IMR-90 (cell line): Measurements from ENCODE around the gene NDUFV3. TPM values are rescaled to one million over a fixed set of nuclear protein-coding genes. Genes with fewer than 3 reads are reported as not detected.
A peak's percentile ranks its signal among the peaks of the same experiment; 100 is the strongest.

ENCODE experiments used
- ATAC-seq: fragments of 200-7000 bp; cut with Tn5 transposase; 2 replicates; pipeline ENCODE4 v1.9.1; 2020; ENCODE audit warnings: low read depth, mild to moderate bottlenecking, moderate library complexity
- BruUV-seq: library from RNA; stranded (reverse); fragments of 400-500 nt; replicated peaks from 2 replicates; lab custom pipeline; 2021; lab: Mats Ljungman, UMichigan
- CTCF ChIA-PET: fragments of 300-600 bp; formaldehyde crosslinking; extraction: SDS; loops from one replicate; lab custom pipeline; 2021; ENCODE audit warnings: antibody characterized with exemption; lab: Yijun Ruan, JAX
- POLR2A ChIA-PET: fragments of 300-600 bp; sonication (Branson Sonifier 250); formaldehyde crosslinking; loops from one replicate; lab custom pipeline; 2022; ENCODE audit warnings: antibody characterized with exemption; ENCODE audit not compliant: unreplicated experiment; lab: Charles Lee
- DNase-seq: peaks from one replicate; pipeline ENCODE4 v3.0.0; 2013
- H2AFZ ChIP-seq: replicated peaks from 2 replicates; pipeline ENCODE3; 2013; ENCODE audit warnings: low read length, mild to moderate bottlenecking; ENCODE audit not compliant: poor library complexity
- H2AK5ac ChIP-seq: 2 replicates; pipeline ENCODE4 v1.6.1; 2013; ENCODE audit warnings: low read depth, low read length, inconsistent platforms
- H2AK9ac ChIP-seq: replicated peaks from 2 replicates; pipeline ENCODE3; 2013; ENCODE audit warnings: mild to moderate bottlenecking, low read depth, low read length, moderate library complexity; ENCODE audit not compliant: poor library complexity
- H2BK120ac ChIP-seq: 2 replicates; pipeline ENCODE4 v1.6.1; 2013; ENCODE audit warnings: low read depth, low read length, inconsistent platforms
- H2BK15ac ChIP-seq: 3 replicates; pipeline ENCODE4 v1.6.1; 2013; ENCODE audit warnings: low read depth, low read length, inconsistent platforms
- H2BK20ac ChIP-seq: 2 replicates; pipeline ENCODE4 v1.6.1; 2013; ENCODE audit warnings: low read depth, mild to moderate bottlenecking, inconsistent platforms, low read length, moderate library complexity
- H2BK5ac ChIP-seq: 2 replicates; pipeline ENCODE4 v1.6.1; 2013; ENCODE audit warnings: mild to moderate bottlenecking, low read depth, low read length, inconsistent platforms; ENCODE audit not compliant: poor library complexity, severe bottlenecking
- H3K14ac ChIP-seq: replicated peaks from 2 replicates; pipeline ENCODE4 v1.6.1; 2013; ENCODE audit warnings: low read depth, low read length, inconsistent platforms
- H3K18ac ChIP-seq: 2 replicates; pipeline ENCODE4 v1.6.1; 2013; ENCODE audit warnings: low read depth, low read length, control low read depth
- H3K23ac ChIP-seq: 2 replicates; pipeline ENCODE4 v1.6.1; 2013; ENCODE audit warnings: low read depth, low read length, inconsistent platforms
- H3K27ac ChIP-seq: 2 replicates; pipeline ENCODE4 v1.5.1; 2013; ENCODE audit warnings: mild to moderate bottlenecking, control low read depth, low read length; ENCODE audit not compliant: insufficient read depth
- H3K27me3 ChIP-seq: 2 replicates; pipeline ENCODE4 v1.6.1; 2013; ENCODE audit warnings: low read length; ENCODE audit not compliant: control insufficient read depth, insufficient read depth
- H3K36me3 ChIP-seq: 2 replicates; pipeline ENCODE4 v1.6.1; 2013; ENCODE audit warnings: low read length, mixed read lengths; ENCODE audit not compliant: control insufficient read depth, insufficient read depth
- H3K4ac ChIP-seq: 2 replicates; pipeline ENCODE4 v1.6.1; 2013; ENCODE audit warnings: low read depth, low read length, inconsistent platforms
- H3K4me1 ChIP-seq: 2 replicates; pipeline ENCODE4 v1.6.1; 2013; ENCODE audit warnings: low read length, mixed read lengths; ENCODE audit not compliant: control insufficient read depth, insufficient read depth
- H3K4me2 ChIP-seq: 2 replicates; pipeline ENCODE4 v1.6.1; 2013; ENCODE audit warnings: low read depth, mild to moderate bottlenecking, control low read depth, low read length, moderate library complexity
- H3K4me3 ChIP-seq: 2 replicates; pipeline ENCODE4 v1.5.1; 2013; ENCODE audit warnings: low read depth, mild to moderate bottlenecking, control low read depth, low read length, moderate library complexity; ENCODE audit not compliant: insufficient read depth
- H3K56ac ChIP-seq: 2 replicates; pipeline ENCODE4 v1.6.1; 2013; ENCODE audit warnings: low read length, inconsistent platforms; ENCODE audit not compliant: insufficient read depth; ENCODE audit errors: extremely low read depth
- H3K79me1 ChIP-seq, 2 experiments: 2 replicates each; pipeline ENCODE4 v1.6.1; 2013; ENCODE audit warnings: low read length in 2 of 2, inconsistent platforms in 1 of 2, low read depth in 1 of 2
- H3K9ac ChIP-seq: 2 replicates; pipeline ENCODE4 v1.6.1; 2013; ENCODE audit warnings: low read depth, low read length, control low read depth
- H3K9me1 ChIP-seq: 2 replicates; pipeline ENCODE4 v1.6.1; 2013; ENCODE audit warnings: low read length, inconsistent platforms; ENCODE audit not compliant: insufficient read depth
- H3K9me3 ChIP-seq: 2 replicates; pipeline ENCODE4 v1.6.1; 2013; ENCODE audit warnings: low read length; ENCODE audit not compliant: control insufficient read depth, insufficient read depth
- H4K20me1 ChIP-seq: 2 replicates; pipeline ENCODE4 v1.6.1; 2013; ENCODE audit warnings: low read length, inconsistent platforms; ENCODE audit not compliant: insufficient read depth
- H4K5ac ChIP-seq: 2 replicates; pipeline ENCODE4 v1.6.1; 2013; ENCODE audit warnings: mild to moderate bottlenecking, low read depth, low read length, control low read depth
- H4K8ac ChIP-seq, 2 experiments: 2 replicates each; pipeline ENCODE4 v1.6.1; 2013; ENCODE audit warnings: low read depth in 2 of 2, low read length in 2 of 2, control low read depth in 1 of 2, inconsistent platforms in 1 of 2
- H4K91ac ChIP-seq: 2 replicates; pipeline ENCODE4 v1.6.1; 2013; ENCODE audit warnings: low read depth, low read length, inconsistent platforms; ENCODE audit not compliant: insufficient read depth
- BHLHE40 ChIP-seq: fragments of 150-350 bp; IDR thresholded peaks from 2 replicates; pipeline ENCODE4 v1.6.1; 2016; ENCODE audit warnings: mild to moderate bottlenecking, low read depth, low read length
- CEBPB ChIP-seq: IDR thresholded peaks from 2 replicates; pipeline ENCODE4 v1.6.1; 2012; ENCODE audit warnings: low read depth, low read length, improper control_type of control experiment
- CHD1 ChIP-seq: IDR thresholded peaks from 2 replicates; pipeline ENCODE4 v1.6.1; 2012; ENCODE audit warnings: low read depth, low read length, improper control_type of control experiment
- FOS ChIP-seq: fragments of 150-350 bp; IDR thresholded peaks from 2 replicates; pipeline ENCODE4 v1.6.1; 2016; ENCODE audit warnings: low read depth, low read length
- MAFK ChIP-seq: IDR thresholded peaks from 2 replicates; pipeline ENCODE4 v1.6.1; 2012; ENCODE audit warnings: low read depth, low read length, improper control_type of control experiment
- MAZ ChIP-seq: IDR thresholded peaks from 2 replicates; pipeline ENCODE4 v1.6.1; 2012; ENCODE audit warnings: low read depth, mild to moderate bottlenecking, low read length, improper control_type of control experiment, moderate library complexity, borderline replicate concordance
- NFE2L2 ChIP-seq: fragments of 150-350 bp; IDR thresholded peaks from 2 replicates; pipeline ENCODE4 v1.6.1; 2016; ENCODE audit warnings: low read depth, mild to moderate bottlenecking, low read length
- RFX5 ChIP-seq: IDR thresholded peaks from 2 replicates; pipeline ENCODE4 v1.8.0; 2012; ENCODE audit warnings: low read depth, mild to moderate bottlenecking, low read length, moderate library complexity
- SMC3 ChIP-seq: fragments of 150-350 bp; IDR thresholded peaks from 2 replicates; pipeline ENCODE4 v1.6.1; 2016; ENCODE audit warnings: low read depth, mild to moderate bottlenecking, antibody characterized with exemption, low read length, moderate library complexity
- WGBS, 2 experiments: methylation state at CpG; one replicate each; pipeline versions ENCODE4 v1.1.5 to v1.1.7; 2013; ENCODE audit warnings: missing lambda C conversion rate in 2 of 2; ENCODE audit not compliant: insufficient read length in 1 of 2; ENCODE audit errors: extremely low coverage in 2 of 2; 5-methylcytosine and 5-hydroxymethylcytosine counted together
- dilution Hi-C: fragments of 300-500 bp; cut with HindIII; formaldehyde crosslinking; loops from one replicate; pipeline ENCODE4 v1.14.3; 2018; ENCODE audit warnings: low sequenced_read_pairs; ENCODE audit not compliant: unreplicated experiment
- in situ Hi-C: fragments of 300-500 bp; cut with MboI; formaldehyde crosslinking; loops from 3 replicates; pipeline ENCODE4 v1.14.3; 2019; ENCODE audit warnings: low sequenced_read_pairs, inconsistent platforms, mixed read lengths
- intact Hi-C: fragments of 100-400 bp; cut with micrococcal nuclease; formaldehyde crosslinking; loops from 2 replicates; pipeline ENCODE4 v1.10.0; 2022
- polyA plus RNA-seq, 3 experiments: library from polyadenylated mRNA; depleted of rRNA; stranded (reverse); fragments of >200 nt; gene quantifications; 2 replicates each; pipeline ENCODE4 v1.2.3, GENCODE V29; 2012; ENCODE audit warnings: low replicate concordance in 1 of 3
- total RNA-seq: library from RNA; depleted of rRNA; stranded (reverse); fragments of >200 nt; gene quantifications from 2 replicates; pipeline ENCODE4 v1.2.3, GENCODE V29; 2012
- TF ChIP-seq, protein P1 (sequence below): conservative IDR thresholded peaks from 2 replicates; pipeline ENCODE4 v1.5.1; 2012; ENCODE audit warnings: mild to moderate bottlenecking, low read depth, low read length, improper control_type of control experiment

The NDUFV3 gene
- total and polyA plus RNA-seq, 2 of the 4 experiments (the other 2 are of a cell fraction), result 38.5 to 55.6 TPM

GRCh38 chr21:42956824-42957630 lies 63.9 kb downstream of the NDUFV3 start:
- POLR2A ChIA-PET, result no interaction called here
- Histone ChIP-seq H3K4me2 (no peak overlapping the region), H2AK5ac (no peak overlapping the region), H3K9ac (no peak overlapping the region), H3K18ac (no peak overlapping the region), H4K5ac (peak overlapping the region; percentile 54; the same call in 1 of the 2 replicates), H3K56ac (no peak overlapping the region), H4K20me1 (no peaks in the 10 kb centered on the region), H3K36me3 (no peaks in the 10 kb centered on the region), H3K4me1 (0 out of 2 replicates have a peak, but pooled peaks cover 2% of the 10 kb centered on the region), H3K14ac (no peak overlapping the region), H3K4me3 (no peak overlapping the region), H2BK15ac (no peak overlapping the region), H3K23ac (no peak overlapping the region), H2BK20ac (no peak overlapping the region), H2BK5ac (no peak overlapping the region), H3K27me3 (no peaks in the 10 kb centered on the region), H4K8ac (no peak overlapping the region), H3K27ac (no peak overlapping the region), H3K9me1 (no peaks in the 10 kb centered on the region), H2AFZ (no peak overlapping the region), H2AK9ac (no peak overlapping the region), H4K91ac (no peak overlapping the region; the same call in 1 of the 2 replicates), H2BK120ac (no peak overlapping the region), H3K79me1 (no peaks in the 10 kb centered on the region), H3K9me3 (no peaks in the 10 kb centered on the region), H3K4ac (no peak overlapping the region)
- intact Hi-C loops (no loop called here), dilution Hi-C loops (no loop called here), in situ Hi-C loops (no loop called here)
- DNase-seq (no peak), ATAC-seq (no peak)
- TF ChIP-seq MAFK (no peak), BHLHE40 (no peak), RFX5 (no peak), MAZ (no peak), CEBPB (no peak), SMC3 (no peak), NFE2L2 (no peak), CHD1 (no peak), FOS (no peak)
- TF ChIP-seq, protein P1, sequence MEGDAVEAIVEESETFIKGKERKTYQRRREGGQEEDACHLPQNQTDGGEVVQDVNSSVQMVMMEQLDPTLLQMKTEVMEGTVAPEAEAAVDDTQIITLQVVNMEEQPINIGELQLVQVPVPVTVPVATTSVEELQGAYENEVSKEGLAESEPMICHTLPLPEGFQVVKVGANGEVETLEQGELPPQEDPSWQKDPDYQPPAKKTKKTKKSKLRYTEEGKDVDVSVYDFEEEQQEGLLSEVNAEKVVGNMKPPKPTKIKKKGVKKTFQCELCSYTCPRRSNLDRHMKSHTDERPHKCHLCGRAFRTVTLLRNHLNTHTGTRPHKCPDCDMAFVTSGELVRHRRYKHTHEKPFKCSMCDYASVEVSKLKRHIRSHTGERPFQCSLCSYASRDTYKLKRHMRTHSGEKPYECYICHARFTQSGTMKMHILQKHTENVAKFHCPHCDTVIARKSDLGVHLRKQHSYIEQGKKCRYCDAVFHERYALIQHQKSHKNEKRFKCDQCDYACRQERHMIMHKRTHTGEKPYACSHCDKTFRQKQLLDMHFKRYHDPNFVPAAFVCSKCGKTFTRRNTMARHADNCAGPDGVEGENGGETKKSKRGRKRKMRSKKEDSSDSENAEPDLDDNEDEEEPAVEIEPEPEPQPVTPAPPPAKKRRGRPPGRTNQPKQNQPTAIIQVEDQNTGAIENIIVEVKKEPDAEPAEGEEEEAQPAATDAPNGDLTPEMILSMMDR, result no peak
- WGBS, 2 experiments, result 92% methylated on average over 7 of the region's 13 CpGs; no CpG with 5 or more reads in 1 of the 2 experiments
- BruUV-seq, result no TSS peak
- CTCF ChIA-PET, result no interaction called here
